ENCODE results near the gene SUSD2. TPM values are rescaled to one million over a fixed set of nuclear protein-coding genes. Genes with fewer than 3 reads are reported as not detected.

SUSD2 gene
- total and polyA plus RNA-seq, 12 donors: 0.28 to 62.7 (median 19.2) TPM

DNA sequence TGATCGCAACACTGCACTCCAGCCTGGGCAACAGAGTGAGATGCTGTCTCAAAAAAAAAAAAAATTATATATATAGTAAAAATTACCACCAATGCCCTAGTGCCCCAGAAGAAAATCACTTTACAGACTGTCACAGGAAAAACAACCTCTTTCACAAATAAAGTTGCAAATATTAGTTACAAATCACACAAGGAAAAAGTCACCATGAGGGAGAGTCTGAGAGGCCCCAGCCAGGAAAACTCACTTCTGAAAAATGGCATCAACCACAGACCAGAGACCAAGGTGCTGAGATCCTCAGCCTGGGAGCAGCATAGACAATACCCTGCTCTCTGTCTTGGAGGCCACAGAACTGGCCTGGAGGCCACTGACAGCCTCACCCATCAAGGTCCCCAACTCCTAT, 43.2 kb downstream of the SUSD2 start:
- 100% methylated on average over 1 of the region's 1 CpG for whole genome bisulfite sequencing, 4 donors
- no peak overlapping the region for H3K27ac ChIP-seq
- intact Hi-C loops (cut with DNase I): no loop called here
- H3K9me3 ChIP-seq (replicated peaks in 1 of 3): peaks cover 0 to 3% (median 0%) of the 10 kb centered on the region in 3 donors
- no peaks in the 10 kb centered on the region for H3K27me3 ChIP-seq
- H3K4me1 ChIP-seq (replicated peaks in 1 of 2): no peaks in the 10 kb centered on the region
- no peaks in the 10 kb centered on the region for H3K36me3 ChIP-seq (replicated peaks in 1 of 2)
- TF ChIP-seq POLR2A (IDR thresholded peaks at IDR 0.05) (no peak), CTCF (IDR thresholded peaks at IDR 0.05) (no peak)
- DNase-seq: no peak
- H3K4me3 ChIP-seq: no peak overlapping the region

- intact Hi-C loops (cut with DNase I): no loop called here
- H3K36me3 ChIP-seq (replicated peaks in 1 of 2): no peaks in the 10 kb centered on the region
- WGBS, 4 donors: 88 to 96% (median 91%) methylated on average over 4 to 14 of the region's 14 CpGs
Measured at GRCh38 chr22:24225044-24225601, 43.8 kb downstream of the SUSD2 start.

GRCh38 chr22:24225951-24226350, 44.7 kb downstream of the SUSD2 start:
- Histone ChIP-seq H3K27ac (no peak overlapping the region), H3K4me3 (no peak overlapping the region), H3K27me3 (no peaks in the 10 kb centered on the region), H3K36me3 (replicated peaks in 1 of 2) (no peaks in the 10 kb centered on the region), H3K9me3 (replicated peaks in 1 of 3) (peaks cover 0 to 3% (median 0%) of the 10 kb centered on the region in 3 donors), H3K4me1 (replicated peaks in 1 of 2) (no peaks in the 10 kb centered on the region)
- TF ChIP-seq CTCF (IDR thresholded peaks at IDR 0.05): no peak
- no peak for TF ChIP-seq POLR2A (IDR thresholded peaks at IDR 0.05)
- intact Hi-C loops (cut with DNase I): no loop called here
- DNase-seq: no peak
- WGBS, 4 donors: 88 to 97% (median 95%) methylated on average over 3 to 14 of the region's 14 CpGs

More at GRCh38 chr22:24225044-24225601, 43.8 kb downstream of the SUSD2 start:
- no peak for DNase-seq
- Histone ChIP-seq H3K4me1 (replicated peaks in 1 of 2) (no peaks in the 10 kb centered on the region), H3K9me3 (replicated peaks in 1 of 3) (peaks cover 0 to 3% (median 0%) of the 10 kb centered on the region in 3 donors), H3K27me3 (no peaks in the 10 kb centered on the region), H3K4me3 (no peak overlapping the region), H3K27ac (no peak overlapping the region)
- TF ChIP-seq POLR2A (IDR thresholded peaks at IDR 0.05) (no peak), CTCF (IDR thresholded peaks at IDR 0.05) (no peak)

- Histone ChIP-seq H3K27ac (no peak overlapping the region), H3K27me3 (no peaks in the 10 kb centered on the region), H3K36me3 (replicated peaks in 1 of 2) (no peaks in the 10 kb centered on the region), H3K9me3 (replicated peaks in 1 of 3) (no peaks in the 10 kb centered on the region), H3K4me1 (replicated peaks in 1 of 2) (no peaks in the 10 kb centered on the region), H3K4me3 (no peak overlapping the region)
- WGBS, 4 donors: 50 to 83% (median 57%) methylated on average over 7 to 18 of the region's 18 CpGs
- peak in 4 of 7 donors; percentile 36 to 61 (median 43) for DNase-seq
- intact Hi-C loops (cut with DNase I): loop anchor here in 1 of 2 donors (5.0 kb wide), 1 partner anchor 34 kb away; no protein-coding TSS in a partner anchor
- TF ChIP-seq POLR2A (IDR thresholded peaks at IDR 0.05) (no peak), CTCF (IDR thresholded peaks at IDR 0.05) (peak in 3 of 6 experiments; percentile 18 to 34 (median 21))
Measured at GRCh38 chr22:24230911-24231656, 49.8 kb downstream of the SUSD2 start.
